ENCODE data around the gene MAMLD1. TPM values are rescaled to one million over a fixed set of nuclear protein-coding genes. Genes with fewer than 3 reads are reported as not detected.

The MAMLD1 gene
- total RNA-seq, 1 experiment from 2014 or later, result 3.2 TPM

GRCh38 chrX:150529587-150529986 is 166.5 kb downstream of the MAMLD1 start:
- DNase-seq (ENCODE audit: low spot score), result no peak
- no peak for TF ChIP-seq EZH2 (IDR thresholded peaks at IDR 0.05; ENCODE audit: borderline replicate concordance, low read depth, low read length, poor library complexity, severe bottlenecking)
- no peak for TF ChIP-seq CTCF (conservative IDR thresholded peaks at IDR 0.05; ENCODE audit: low read depth, low read length)
- no peaks in the 10 kb centered on the region for H3K36me3 ChIP-seq (ENCODE audit: insufficient read depth, low read length, poor library complexity, severe bottlenecking)
- no TSS peak for BruUV-seq (replicated peaks)
- no peaks in the 10 kb centered on the region for H3K4me1 ChIP-seq (ENCODE audit: insufficient read depth, low read length, poor library complexity, severe bottlenecking)
- POLR2A ChIA-PET (ENCODE audit: low non-redundant PET), result no interaction called here
- no peaks in the 10 kb centered on the region for H3K9me3 ChIP-seq (ENCODE audit: low read depth, low read length, poor library complexity, severe bottlenecking)
- H3K27ac ChIP-seq (ENCODE audit: low read depth, low read length, poor library complexity, severe bottlenecking), result no peak overlapping the region
- no peaks in the 10 kb centered on the region for H3K27me3 ChIP-seq (replicated peaks; ENCODE audit: insufficient read depth, low read depth, low read length, poor library complexity)
- CTCF ChIA-PET, result no interaction called here
- intact Hi-C loops (cut with micrococcal nuclease; ENCODE audit: unreplicated experiment), result no loop called here
- no peak overlapping the region for H3K4me3 ChIP-seq (ENCODE audit: low read depth, low read length, poor library complexity, severe bottlenecking)

- ChIA-PET POLR2A (ENCODE audit: low non-redundant PET) (no interaction called here), CTCF (no interaction called here)
- no peak for DNase-seq (ENCODE audit: low spot score)
- no peaks in the 10 kb centered on the region for H3K27me3 ChIP-seq (replicated peaks; ENCODE audit: insufficient read depth, low read depth, low read length, poor library complexity)
- no peaks in the 10 kb centered on the region for H3K4me1 ChIP-seq (ENCODE audit: insufficient read depth, low read length, poor library complexity, severe bottlenecking)
- intact Hi-C loops (cut with micrococcal nuclease; ENCODE audit: unreplicated experiment), result no loop called here
- no peak overlapping the region for H3K27ac ChIP-seq (ENCODE audit: low read depth, low read length, poor library complexity, severe bottlenecking)
- H3K4me3 ChIP-seq (ENCODE audit: low read depth, low read length, poor library complexity, severe bottlenecking), result no peak overlapping the region
- TF ChIP-seq CTCF (conservative IDR thresholded peaks at IDR 0.05; ENCODE audit: low read depth, low read length), result no peak
- no peak for TF ChIP-seq EZH2 (IDR thresholded peaks at IDR 0.05; ENCODE audit: borderline replicate concordance, low read depth, low read length, poor library complexity, severe bottlenecking)
- H3K9me3 ChIP-seq (ENCODE audit: low read depth, low read length, poor library complexity, severe bottlenecking), result no peaks in the 10 kb centered on the region
- no peaks in the 10 kb centered on the region for H3K36me3 ChIP-seq (ENCODE audit: insufficient read depth, low read length, poor library complexity, severe bottlenecking)
- BruUV-seq (replicated peaks), result no TSS peak
Measured at GRCh38 chrX:150530821-150531220, 167.7 kb downstream of the MAMLD1 start.

- intact Hi-C loops (cut with micrococcal nuclease; ENCODE audit: unreplicated experiment), result no loop called here
- H3K4me3 ChIP-seq (ENCODE audit: low read depth, low read length, poor library complexity, severe bottlenecking), result no peak overlapping the region
- no peaks in the 10 kb centered on the region for H3K9me3 ChIP-seq (ENCODE audit: low read depth, low read length, poor library complexity, severe bottlenecking)
- H3K36me3 ChIP-seq (ENCODE audit: insufficient read depth, low read length, poor library complexity, severe bottlenecking), result no peaks in the 10 kb centered on the region
- no peak for DNase-seq (ENCODE audit: low spot score)
- CTCF ChIA-PET, result no interaction called here
- no peak overlapping the region for H3K27ac ChIP-seq (ENCODE audit: low read depth, low read length, poor library complexity, severe bottlenecking)
- POLR2A ChIA-PET (ENCODE audit: low non-redundant PET), result no interaction called here
- TF ChIP-seq EZH2 (IDR thresholded peaks at IDR 0.05; ENCODE audit: borderline replicate concordance, low read depth, low read length, poor library complexity, severe bottlenecking) (no peak), CTCF (conservative IDR thresholded peaks at IDR 0.05; ENCODE audit: low read depth, low read length) (no peak)
- no peaks in the 10 kb centered on the region for H3K4me1 ChIP-seq (ENCODE audit: insufficient read depth, low read length, poor library complexity, severe bottlenecking)
- no TSS peak for BruUV-seq (replicated peaks)
- H3K27me3 ChIP-seq (replicated peaks; ENCODE audit: insufficient read depth, low read depth, low read length, poor library complexity), result no peaks in the 10 kb centered on the region
Measured at GRCh38 chrX:150531467-150531866, 168.3 kb downstream of the MAMLD1 start.
